Kidney (tissue), 14 donors: Measurements from ENCODE around the gene LIME1. TPM values are rescaled to one million over a fixed set of nuclear protein-coding genes. Genes with fewer than 3 reads are reported as not detected.

ENCODE experiments used
- DNase-seq, 5 donors: peaks; one replicate each; pipeline ENCODE4 v3.0.0-alpha.2; 2013 to 2020
- FAIRE-seq: peaks from 2 replicates; lab custom pipeline; 2012; peaks lifted over from hg19 to GRCh38; lab: Jason Lieb, UNC
- H3K27ac ChIP-seq, 2 donors: one replicate each; pipeline ENCODE4 v1.7.0; 2013; ENCODE audit warnings: low read depth in 2 of 2, low read length in 2 of 2, inconsistent platforms in 1 of 2
- H3K27me3 ChIP-seq: one replicate; pipeline ENCODE4 v1.7.1; 2013; ENCODE audit warnings: low read length, inconsistent platforms; ENCODE audit not compliant: control insufficient read depth, insufficient read depth
- H3K36me3 ChIP-seq, 3 donors: one replicate each; pipeline versions ENCODE4 v1.7.0 to v1.7.1; 2013; ENCODE audit warnings: low read length in 3 of 3, control low read depth in 1 of 3, inconsistent platforms in 1 of 3; ENCODE audit not compliant: insufficient read depth in 3 of 3, control insufficient read depth in 2 of 3
- H3K4me1 ChIP-seq, 3 donors: one replicate each; pipeline versions ENCODE4 v1.7.0 to v1.7.1; 2013; ENCODE audit warnings: low read length in 3 of 3, inconsistent platforms in 1 of 3, low read depth in 1 of 3; ENCODE audit not compliant: control insufficient read depth in 2 of 3, insufficient read depth in 2 of 3
- H3K4me3 ChIP-seq, 3 donors: one replicate each; pipeline versions ENCODE4 v1.7.0 to v1.8.1; 2013; ENCODE audit warnings: low read length in 3 of 3, control low read depth in 1 of 3, inconsistent platforms in 1 of 3
- H3K9ac ChIP-seq, 3 donors: one replicate each; pipeline versions ENCODE4 v1.7.0 to v1.7.1; 2013; ENCODE audit warnings: low read length in 3 of 3, control low read depth in 1 of 3, inconsistent platforms in 1 of 3
- H3K9me3 ChIP-seq, 3 donors: one replicate each; pipeline versions ENCODE4 v1.7.0 to v1.7.1; 2013; ENCODE audit warnings: low read length in 3 of 3, control low read depth in 1 of 3, inconsistent platforms in 1 of 3; ENCODE audit not compliant: control insufficient read depth in 2 of 3, insufficient read depth in 1 of 3
- intact Hi-C: fragments of 100-400 bp; cut with DNase I; formaldehyde crosslinking; loops from one replicate; pipeline ENCODE4 v1.11.1; 2022
- polyA plus RNA-seq: library from polyadenylated mRNA; stranded (reverse); fragments of 350-450 nt; fragmentation: Illumina TruSeq; extraction: RNeasy Lipid Tissue Mini Kit (QIAGEN cat#74804); gene quantifications from one replicate; pipeline ENCODE4 v1.2.3, GENCODE V29; 2014; ENCODE audit warnings: low read depth, low replicate concordance; ENCODE audit not compliant: insufficient read depth
- total RNA-seq: library from RNA; stranded (reverse); fragmentation: NEBNext Ultra II Directional; extraction: Animal tissue kit (Norgen Biotek cat#: 25700); gene quantifications from one replicate; pipeline ENCODE4 v1.2.1, GENCODE V29; 2021
- TF ChIP-seq, protein P1 (sequence below): IDR thresholded peaks from 3 replicates; pipeline ENCODE4 v1.5.1; 2012; ENCODE audit warnings: mild to moderate bottlenecking, moderate library complexity, borderline replicate concordance; ENCODE audit not compliant: insufficient read depth; ENCODE audit errors: extremely low read depth
- donor health status: control.
- donor health status: control.
- donor health status: control.
- donor health status: control.
- donor health status: control.
- donor health status: DM: yes; HTN: yes; CAD: no.
- donor health status: Normal renal cell carcinoma (clear cell type).

LIME1 gene
- total and polyA plus RNA-seq, 2 donors from 2014 or later = 12.1 to 114 TPM

DNA sequence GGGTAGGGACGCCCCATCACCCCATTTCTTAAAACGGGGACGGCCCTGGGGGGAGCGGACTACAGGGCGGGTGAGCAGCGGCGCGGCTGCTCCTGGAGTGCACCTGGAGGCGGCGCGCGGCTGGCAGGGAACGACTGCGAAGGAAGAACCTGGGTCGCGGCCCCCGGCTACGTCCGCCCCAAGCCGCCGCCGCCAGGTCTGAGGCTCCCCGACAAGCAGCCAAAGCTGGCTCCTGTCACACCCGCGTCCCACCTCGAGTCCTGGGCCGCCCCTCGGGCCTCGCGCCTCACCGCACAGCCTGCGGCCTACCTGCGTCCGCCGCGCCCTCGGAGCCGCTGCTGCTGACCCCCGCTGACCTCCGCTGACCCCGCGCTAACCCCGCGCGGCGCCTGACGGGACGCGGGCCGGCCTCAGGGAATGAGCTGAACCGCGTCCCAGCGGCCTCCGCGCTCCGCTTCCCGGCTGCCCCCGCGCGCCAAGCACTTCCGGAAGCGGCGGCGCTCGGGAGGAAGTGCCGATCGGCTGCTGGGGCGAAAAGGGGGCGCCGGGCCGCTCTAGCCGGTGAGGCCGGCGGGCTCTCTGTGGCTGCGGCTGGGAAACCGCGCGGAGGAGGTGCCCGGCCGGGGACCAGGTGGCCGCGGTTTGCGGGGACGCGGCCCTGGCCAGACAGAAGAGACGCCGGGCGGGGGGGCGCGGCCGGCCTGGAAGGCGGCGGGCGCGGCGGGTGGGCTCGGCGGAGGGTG, 28.7 kb upstream of the LIME1 start, which contains the start of the genes ARFRP1 and ZGPAT:
ARFRP1 (minus strand) TSS at position 419 of the 743 bp plus-strand sequence. CDS start 885 bp downstream, outside the sequence.
ZGPAT (plus strand) TSS at position 482 of the 743 bp plus-strand sequence. CDS start 542 bp downstream, outside the sequence.
- Histone ChIP-seq H3K36me3 (peaks cover 4 to 47% (median 12%) of the 10 kb centered on the region in 3 donors), H3K4me3 (peak within 1 kb of the TSS; percentile 66 to 76 (median 67)), H3K9me3 (no peaks in the 10 kb centered on the region), H3K27ac (peak within 1 kb of the TSS; percentile 71 to 83), H3K4me1 (peaks cover 0 to 17% (median 6%) of the 10 kb centered on the region in 3 donors), H3K27me3 (no peaks in the 10 kb centered on the region), H3K9ac (peak within 1 kb of the TSS; percentile 18 to 84 (median 51))
- FAIRE-seq (no peak), DNase-seq (peak; percentile 84 to 97 (median 92))
- intact Hi-C loops = no loop called here
- TF ChIP-seq, protein P1, sequence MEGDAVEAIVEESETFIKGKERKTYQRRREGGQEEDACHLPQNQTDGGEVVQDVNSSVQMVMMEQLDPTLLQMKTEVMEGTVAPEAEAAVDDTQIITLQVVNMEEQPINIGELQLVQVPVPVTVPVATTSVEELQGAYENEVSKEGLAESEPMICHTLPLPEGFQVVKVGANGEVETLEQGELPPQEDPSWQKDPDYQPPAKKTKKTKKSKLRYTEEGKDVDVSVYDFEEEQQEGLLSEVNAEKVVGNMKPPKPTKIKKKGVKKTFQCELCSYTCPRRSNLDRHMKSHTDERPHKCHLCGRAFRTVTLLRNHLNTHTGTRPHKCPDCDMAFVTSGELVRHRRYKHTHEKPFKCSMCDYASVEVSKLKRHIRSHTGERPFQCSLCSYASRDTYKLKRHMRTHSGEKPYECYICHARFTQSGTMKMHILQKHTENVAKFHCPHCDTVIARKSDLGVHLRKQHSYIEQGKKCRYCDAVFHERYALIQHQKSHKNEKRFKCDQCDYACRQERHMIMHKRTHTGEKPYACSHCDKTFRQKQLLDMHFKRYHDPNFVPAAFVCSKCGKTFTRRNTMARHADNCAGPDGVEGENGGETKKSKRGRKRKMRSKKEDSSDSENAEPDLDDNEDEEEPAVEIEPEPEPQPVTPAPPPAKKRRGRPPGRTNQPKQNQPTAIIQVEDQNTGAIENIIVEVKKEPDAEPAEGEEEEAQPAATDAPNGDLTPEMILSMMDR = no peak

DNA sequence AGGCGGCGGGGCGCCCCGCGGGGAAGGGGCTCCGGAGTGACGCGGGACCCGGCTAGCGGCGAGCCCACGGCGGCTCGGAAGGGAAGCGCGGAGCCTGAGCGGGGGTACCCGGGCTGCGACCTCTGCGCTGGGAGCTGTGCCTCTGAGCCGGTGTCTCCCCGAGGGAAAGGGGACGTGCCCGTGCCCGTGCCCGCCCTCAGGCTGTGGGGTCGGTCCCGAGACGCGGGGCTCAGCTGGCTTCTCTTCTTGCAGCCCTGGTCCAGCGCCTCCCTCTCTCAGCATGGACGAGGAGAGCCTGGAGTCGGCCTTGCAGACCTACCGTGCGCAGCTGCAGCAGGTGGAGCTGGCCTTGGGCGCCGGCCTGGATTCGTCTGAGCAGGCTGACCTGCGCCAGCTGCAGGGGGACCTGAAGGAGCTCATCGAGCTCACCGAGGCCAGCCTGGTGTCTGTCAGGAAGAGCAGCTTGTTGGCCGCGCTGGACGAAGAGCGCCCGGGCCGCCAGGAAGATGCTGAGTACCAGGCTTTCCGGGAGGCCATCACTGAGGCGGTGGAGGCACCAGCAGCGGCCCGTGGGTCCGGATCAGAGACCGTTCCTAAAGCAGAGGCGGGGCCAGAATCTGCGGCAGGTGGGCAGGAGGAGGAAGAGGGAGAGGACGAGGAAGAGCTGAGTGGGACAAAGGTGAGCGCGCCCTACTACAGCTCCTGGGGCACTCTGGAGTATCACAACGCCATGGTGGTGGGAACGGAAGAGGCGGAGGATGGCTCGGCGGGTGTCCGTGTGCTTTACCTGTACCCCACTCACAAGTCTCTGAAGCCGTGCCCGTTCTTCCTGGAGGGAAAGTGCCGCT, 27.9 kb upstream of the LIME1 start:
- DNase-seq (peak in 2 of 5 donors; percentile 62 to 79), FAIRE-seq (no peak)
- intact Hi-C loops = no loop called here
- Histone ChIP-seq H3K27me3 (no peaks in the 10 kb centered on the region), H3K4me1 (peaks cover 0 to 17% (median 6%) of the 10 kb centered on the region in 3 donors), H3K9me3 (no peaks in the 10 kb centered on the region), H3K27ac (no peak overlapping the region), H3K9ac (peak overlapping the region in 1 of 3 donors; percentile 55), H3K4me3 (peak overlapping the region; percentile 48 to 76 (median 56)), H3K36me3 (peaks cover 4 to 47% (median 10%) of the 10 kb centered on the region in 3 donors)
- TF ChIP-seq, protein P1 = no peak

DNA sequence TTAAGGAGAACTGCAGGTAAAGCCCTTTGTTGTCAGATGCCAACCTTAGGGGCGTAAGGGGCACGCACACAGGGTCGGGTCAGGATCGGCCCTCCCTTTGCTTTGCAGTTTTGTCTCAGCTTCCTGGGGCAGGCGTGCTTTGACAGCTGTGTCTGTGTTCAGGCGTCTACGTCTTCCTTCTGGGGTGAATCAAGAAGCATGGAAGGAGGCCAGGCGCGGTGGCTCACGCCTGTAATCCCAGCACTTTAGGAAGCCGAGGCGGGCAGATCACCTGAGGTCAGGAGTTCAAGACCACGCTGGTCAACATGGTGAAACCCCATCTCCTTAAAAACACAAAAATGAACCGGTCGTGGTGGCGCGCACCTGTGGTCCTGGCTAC, 27.3 kb upstream of the LIME1 start:
- intact Hi-C loops = no loop called here
- Histone ChIP-seq H3K4me1 (peaks cover 0 to 17% (median 6%) of the 10 kb centered on the region in 3 donors), H3K36me3 (peaks cover 4 to 40% (median 10%) of the 10 kb centered on the region in 3 donors), H3K27ac (no peak overlapping the region), H3K9ac (no peak overlapping the region), H3K27me3 (no peaks in the 10 kb centered on the region), H3K4me3 (peak overlapping the region in 2 of 3 donors; percentile 6 to 76), H3K9me3 (no peaks in the 10 kb centered on the region)
- DNase-seq (no peak), FAIRE-seq (no peak)
- TF ChIP-seq, protein P1 = no peak
